ENCODE results near the gene CD300C. TPM values are rescaled to one million over a fixed set of nuclear protein-coding genes. Genes with fewer than 3 reads are reported as not detected.
"Not testable (repeated sequence)": the region's sequence is repeated elsewhere in the genome, so short reads cannot be mapped to it uniquely, and the experiment has no call there.

Gene CD300C
- total RNA-seq, 1 donor = not detected

DNA sequence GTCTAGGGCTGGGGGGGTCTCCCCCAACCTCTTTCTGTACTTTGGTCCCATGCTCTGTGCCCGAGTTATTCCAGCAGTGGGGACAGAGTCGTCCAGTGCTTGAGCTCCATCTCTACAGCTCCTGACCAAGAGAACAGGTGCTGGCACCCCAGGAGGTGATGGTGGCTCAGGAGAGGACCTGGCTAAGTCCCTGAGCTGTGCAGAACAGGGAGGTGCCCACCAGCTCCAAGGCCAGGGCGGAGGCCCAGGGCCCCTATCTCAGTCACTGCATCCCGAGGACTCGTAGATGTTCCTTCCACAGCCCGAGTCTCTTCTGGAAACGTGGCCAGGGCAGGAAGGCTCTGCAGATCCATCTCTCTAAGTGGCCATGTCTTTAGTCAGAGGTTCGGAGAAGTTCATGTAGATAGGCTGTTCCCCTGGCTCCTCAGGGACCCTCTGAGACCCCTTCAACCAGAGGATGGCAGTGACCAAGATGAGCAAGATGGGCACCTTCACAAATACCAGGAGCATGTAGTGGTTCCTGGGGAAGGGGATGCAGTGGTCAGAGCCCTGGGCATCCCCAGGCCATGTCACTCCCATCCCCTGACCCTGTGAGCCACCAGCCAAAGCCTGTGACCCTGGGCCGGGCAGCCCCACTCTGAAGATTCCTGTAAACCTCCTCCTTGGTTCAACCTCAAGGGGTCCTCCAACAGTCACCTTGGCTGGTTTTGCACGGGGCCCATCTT lies 23.4 kb downstream of the CD300C start:
- TF ChIP-seq, protein P1, sequence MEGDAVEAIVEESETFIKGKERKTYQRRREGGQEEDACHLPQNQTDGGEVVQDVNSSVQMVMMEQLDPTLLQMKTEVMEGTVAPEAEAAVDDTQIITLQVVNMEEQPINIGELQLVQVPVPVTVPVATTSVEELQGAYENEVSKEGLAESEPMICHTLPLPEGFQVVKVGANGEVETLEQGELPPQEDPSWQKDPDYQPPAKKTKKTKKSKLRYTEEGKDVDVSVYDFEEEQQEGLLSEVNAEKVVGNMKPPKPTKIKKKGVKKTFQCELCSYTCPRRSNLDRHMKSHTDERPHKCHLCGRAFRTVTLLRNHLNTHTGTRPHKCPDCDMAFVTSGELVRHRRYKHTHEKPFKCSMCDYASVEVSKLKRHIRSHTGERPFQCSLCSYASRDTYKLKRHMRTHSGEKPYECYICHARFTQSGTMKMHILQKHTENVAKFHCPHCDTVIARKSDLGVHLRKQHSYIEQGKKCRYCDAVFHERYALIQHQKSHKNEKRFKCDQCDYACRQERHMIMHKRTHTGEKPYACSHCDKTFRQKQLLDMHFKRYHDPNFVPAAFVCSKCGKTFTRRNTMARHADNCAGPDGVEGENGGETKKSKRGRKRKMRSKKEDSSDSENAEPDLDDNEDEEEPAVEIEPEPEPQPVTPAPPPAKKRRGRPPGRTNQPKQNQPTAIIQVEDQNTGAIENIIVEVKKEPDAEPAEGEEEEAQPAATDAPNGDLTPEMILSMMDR (IDR thresholded peaks at IDR 0.05; ENCODE audit: insufficient read depth, low read depth, low read length) = no peak
- DNase-seq (ENCODE audit: low read depth) = no peak
- no peak overlapping the region for H3K4me3 ChIP-seq (ENCODE audit: low read depth, low read length)

DNA sequence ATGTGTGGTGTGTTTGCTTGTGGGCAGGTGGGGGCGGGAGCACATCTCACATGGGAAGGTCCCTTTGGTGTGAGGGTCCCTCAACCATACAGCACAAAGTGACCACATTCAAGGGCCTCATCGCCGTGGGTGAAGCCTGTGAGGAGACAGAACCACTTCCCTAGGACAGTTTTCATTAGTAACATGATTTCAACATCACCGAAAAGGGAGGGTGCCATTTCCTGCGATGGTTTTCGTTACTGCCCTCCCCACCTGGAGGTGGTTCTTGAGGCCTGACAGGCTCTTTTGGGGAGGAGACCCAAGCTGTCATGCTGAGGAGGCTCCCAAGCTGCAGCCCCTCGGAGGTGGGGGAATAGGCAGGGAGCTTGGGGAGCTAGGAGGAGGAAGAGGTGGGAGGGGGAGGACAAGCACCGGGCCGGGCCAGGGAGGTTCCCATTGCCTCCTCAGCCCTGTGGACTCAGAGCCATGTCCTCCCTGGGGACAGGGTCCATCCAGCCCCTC lies 24.2 kb downstream of the CD300C start:
- DNase-seq (ENCODE audit: low read depth) = no peak
- TF ChIP-seq, protein P1 (IDR thresholded peaks at IDR 0.05; ENCODE audit: insufficient read depth, low read depth, low read length) = no peak

DNA sequence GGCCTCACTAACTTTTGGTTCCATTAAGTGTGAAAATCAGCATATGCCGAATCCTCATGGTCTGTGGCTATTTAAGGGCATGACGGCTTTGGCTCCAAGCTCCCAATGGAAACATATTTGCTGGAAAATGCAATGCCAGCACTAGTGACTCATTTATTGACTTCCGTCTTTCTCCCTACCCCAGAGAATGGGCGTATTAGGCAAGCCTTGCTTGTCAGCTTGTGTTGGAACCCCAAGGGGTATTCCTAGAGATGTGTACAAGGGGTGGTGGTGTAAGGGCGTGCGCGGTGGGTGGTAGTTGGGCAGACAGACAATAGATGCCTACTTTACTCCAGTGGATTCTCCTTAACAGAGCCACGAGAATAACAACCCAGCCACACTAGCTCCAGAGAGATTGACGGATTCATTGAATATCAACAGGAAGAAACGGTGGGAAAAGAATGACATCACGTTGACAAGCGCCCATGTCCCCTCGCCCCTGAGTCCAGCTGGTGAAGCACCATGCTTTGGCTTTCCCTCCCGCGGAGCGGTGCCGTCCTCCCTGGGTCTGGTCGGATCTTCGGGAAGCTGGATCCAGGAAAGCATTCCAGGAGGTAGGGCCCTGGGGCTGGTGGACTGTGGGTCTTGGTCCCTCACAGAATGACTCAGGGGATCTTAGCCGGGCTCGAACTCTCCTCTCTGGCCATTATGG lies 25.0 kb downstream of the CD300C start:
- TF ChIP-seq, protein P1 (IDR thresholded peaks at IDR 0.05; ENCODE audit: insufficient read depth, low read depth, low read length) = no peak
- DNase-seq (ENCODE audit: low read depth) = no peak
- no peak overlapping the region for H3K4me3 ChIP-seq (ENCODE audit: low read depth, low read length)

More for the DNA sequence above, 24.2 kb downstream of the CD300C start:
- no peak overlapping the region for H3K4me3 ChIP-seq (ENCODE audit: low read depth, low read length)

DNA sequence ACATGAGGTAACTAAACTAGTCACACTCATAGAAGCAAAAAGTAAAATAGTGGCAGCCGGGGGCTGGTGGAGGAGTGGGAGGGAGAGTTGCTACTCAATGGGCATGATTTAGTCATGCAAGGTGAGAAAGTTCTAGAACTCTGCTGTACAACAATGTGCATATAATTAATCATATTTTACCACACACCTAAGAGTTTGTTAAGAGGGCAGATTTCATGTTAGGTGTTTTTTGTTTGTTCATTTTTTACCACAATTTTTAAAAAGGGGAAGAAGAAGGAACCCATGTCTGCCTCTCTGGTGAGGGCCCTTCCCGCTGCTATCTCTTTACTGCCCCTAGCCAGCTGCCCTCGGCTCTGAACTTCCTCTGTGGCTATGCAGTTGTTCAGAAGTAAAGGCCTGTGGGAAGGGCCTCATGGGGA lies 25.9 kb downstream of the CD300C start:
- TF ChIP-seq, protein P1 (IDR thresholded peaks at IDR 0.05; ENCODE audit: insufficient read depth, low read depth, low read length) = no peak
- DNase-seq (ENCODE audit: low read depth) = no peak
- no peak overlapping the region for H3K4me3 ChIP-seq (ENCODE audit: low read depth, low read length)

DNA sequence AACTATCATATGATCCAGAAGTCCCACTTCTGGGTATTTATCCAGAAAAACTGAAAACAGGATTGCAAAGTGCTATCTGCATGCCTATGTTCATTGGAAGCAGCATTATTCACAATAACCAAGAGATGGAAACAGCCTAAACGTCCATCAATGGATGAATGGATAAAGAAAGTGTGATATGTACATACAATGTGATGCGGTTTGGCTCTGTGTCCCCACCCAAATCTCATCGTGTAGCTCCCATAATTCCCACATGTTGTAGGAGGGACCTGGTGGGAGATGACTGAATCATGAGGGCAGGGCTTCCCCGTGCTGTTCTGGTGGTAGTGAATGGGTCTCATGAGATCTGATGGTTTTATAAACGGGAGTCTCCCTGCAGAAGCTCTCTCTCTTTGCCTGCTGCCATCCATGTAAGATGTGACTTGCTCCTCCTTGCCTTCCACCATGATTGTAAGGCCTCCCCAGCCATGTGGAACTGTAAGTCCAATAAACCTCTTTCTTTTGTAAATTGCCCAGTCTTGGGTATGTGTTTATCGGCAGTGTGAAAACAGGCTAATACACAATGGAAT lies 27.4 kb downstream of the CD300C start:
- DNase-seq (ENCODE audit: low read depth); H3K4me3 ChIP-seq (ENCODE audit: low read depth, low read length): not testable (repeated sequence)

DNA sequence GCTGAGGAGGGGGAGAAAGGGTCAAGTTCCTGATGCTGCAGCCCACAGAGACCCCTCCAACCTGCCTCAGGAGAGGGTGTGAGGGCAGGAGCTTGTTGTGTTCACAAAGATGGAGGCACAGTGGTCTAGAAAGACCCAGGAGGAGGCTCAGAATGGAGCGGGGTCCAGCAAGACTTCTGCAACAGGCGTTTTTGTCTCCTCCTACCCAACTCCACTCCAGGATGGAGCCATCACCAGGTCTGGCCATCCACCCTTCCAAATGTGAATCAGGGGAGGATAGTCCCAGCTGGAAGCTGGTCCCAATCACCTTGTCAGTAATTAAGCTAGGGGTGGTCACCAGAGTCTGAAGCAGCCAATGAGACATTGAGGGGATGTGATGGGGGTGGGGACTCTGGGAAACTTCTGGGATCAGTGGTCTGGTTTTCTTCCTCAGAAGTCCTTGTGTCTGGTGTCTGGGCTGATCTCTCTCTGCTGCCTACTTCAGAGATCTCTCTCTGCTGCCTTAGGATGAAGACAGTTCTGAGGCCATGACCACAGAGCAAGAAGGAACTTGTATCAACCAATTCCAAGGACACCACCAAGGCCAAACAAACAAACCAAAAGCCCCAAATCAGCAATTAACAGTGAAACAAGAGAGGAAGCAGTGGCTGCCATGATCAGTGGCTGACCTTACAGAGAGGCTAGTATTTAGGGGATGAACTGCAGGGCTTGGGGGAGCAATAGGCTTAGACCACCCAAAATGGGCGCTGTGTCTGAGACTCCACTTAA lies 29.2 kb downstream of the CD300C start:
- no peak overlapping the region for H3K4me3 ChIP-seq (ENCODE audit: low read depth, low read length)
- DNase-seq (ENCODE audit: low read depth) = no peak
- TF ChIP-seq, protein P1 (IDR thresholded peaks at IDR 0.05; ENCODE audit: insufficient read depth, low read depth, low read length) = no peak
